Sigmoid colon (tissue), 4 donors: ENCODE results near the gene USH1G.
"Not testable (repeated sequence)": the region's sequence is repeated elsewhere in the genome, so short reads cannot be mapped to it uniquely, and the experiment has no call there.

ENCODE experiments used
- EP300 ChIP-seq, 4 donors: sonication (generic); formaldehyde crosslinking; IDR thresholded peaks; one replicate each; pipeline ENCODE4 v1.6.1; 2017; ENCODE audit warnings: antibody characterized with exemption in 4 of 4
- POLR2A ChIP-seq, 2 donors: fragments of 450-650 bp; IDR thresholded peaks; one replicate each; pipeline ENCODE4 v1.6.1; 2016; ENCODE audit warnings: antibody characterized with exemption in 2 of 2, mild to moderate bottlenecking in 2 of 2, moderate library complexity in 2 of 2
- POLR2AphosphoS5 ChIP-seq, 4 donors: sonication (generic); formaldehyde crosslinking; IDR thresholded peaks; one replicate each; pipeline ENCODE4 v1.6.1; 2017; ENCODE audit warnings: antibody characterized with exemption in 4 of 4
- TF ChIP-seq, protein P1 (sequence below), 4 experiments: fragments of 450-650 bp in 3 of 4; fragments of 200-600 bp in 1 of 4; IDR thresholded peaks; one replicate each; pipeline ENCODE4 v1.5.1; 2016 to 2019; ENCODE audit warnings: antibody characterized with exemption in 4 of 4, mild to moderate bottlenecking in 3 of 4, moderate library complexity in 2 of 4

DNA sequence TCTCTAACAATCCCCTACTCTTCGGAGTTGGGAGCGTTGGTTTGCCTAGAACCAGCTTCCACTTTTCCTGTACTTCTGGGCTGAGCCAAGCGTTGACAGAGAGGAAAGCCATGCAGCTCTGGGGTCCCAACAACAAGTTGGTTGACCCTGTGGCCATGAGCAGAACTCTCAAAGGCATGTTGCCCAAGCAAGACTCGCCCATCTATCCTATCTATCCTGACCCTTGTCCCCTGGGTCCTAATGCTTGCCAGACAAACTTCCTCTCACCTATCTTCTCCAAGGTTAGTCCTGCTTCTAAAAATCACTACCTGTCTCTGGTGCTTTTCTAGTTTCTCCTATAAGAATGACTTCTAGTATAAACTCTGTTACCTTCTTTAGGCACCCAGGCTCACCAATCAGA, 14.0 kb downstream of the USH1G start:
- TF ChIP-seq POLR2AphosphoS5, POLR2A, EP300 (IDR thresholded peaks at IDR 0.05): not testable (repeated sequence)
- TF ChIP-seq, protein P1, sequence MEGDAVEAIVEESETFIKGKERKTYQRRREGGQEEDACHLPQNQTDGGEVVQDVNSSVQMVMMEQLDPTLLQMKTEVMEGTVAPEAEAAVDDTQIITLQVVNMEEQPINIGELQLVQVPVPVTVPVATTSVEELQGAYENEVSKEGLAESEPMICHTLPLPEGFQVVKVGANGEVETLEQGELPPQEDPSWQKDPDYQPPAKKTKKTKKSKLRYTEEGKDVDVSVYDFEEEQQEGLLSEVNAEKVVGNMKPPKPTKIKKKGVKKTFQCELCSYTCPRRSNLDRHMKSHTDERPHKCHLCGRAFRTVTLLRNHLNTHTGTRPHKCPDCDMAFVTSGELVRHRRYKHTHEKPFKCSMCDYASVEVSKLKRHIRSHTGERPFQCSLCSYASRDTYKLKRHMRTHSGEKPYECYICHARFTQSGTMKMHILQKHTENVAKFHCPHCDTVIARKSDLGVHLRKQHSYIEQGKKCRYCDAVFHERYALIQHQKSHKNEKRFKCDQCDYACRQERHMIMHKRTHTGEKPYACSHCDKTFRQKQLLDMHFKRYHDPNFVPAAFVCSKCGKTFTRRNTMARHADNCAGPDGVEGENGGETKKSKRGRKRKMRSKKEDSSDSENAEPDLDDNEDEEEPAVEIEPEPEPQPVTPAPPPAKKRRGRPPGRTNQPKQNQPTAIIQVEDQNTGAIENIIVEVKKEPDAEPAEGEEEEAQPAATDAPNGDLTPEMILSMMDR (IDR thresholded peaks at IDR 0.05) = not testable (repeated sequence)
